Breast epithelium (tissue), 4 donors: Measurements from ENCODE around the gene SRP68. TPM values are rescaled to one million over a fixed set of nuclear protein-coding genes. Genes with fewer than 3 reads are reported as not detected.

Experiments used
- DNase-seq, 2 donors: peaks; one replicate each; pipeline ENCODE4 v3.0.0-alpha.2; 2019; ENCODE audit warnings: low spot score in 2 of 2
- H3K27ac ChIP-seq, 2 donors: fragments of 200-600 bp; sonication (generic) in 1 of 2; one replicate each; pipeline ENCODE4 v1.5.1; 2016 to 2019; ENCODE audit warnings: mild to moderate bottlenecking in 1 of 2
- H3K27me3 ChIP-seq, 2 donors: fragments of 200-600 bp; sonication (generic) in 1 of 2; one replicate each; pipeline versions ENCODE4 v1.5.1 to v1.6.0; 2017 to 2019; ENCODE audit warnings: control low read depth in 1 of 2, mild to moderate bottlenecking in 1 of 2
- H3K36me3 ChIP-seq: fragments of 200-600 bp; one replicate; pipeline ENCODE4 v1.5.1; 2019
- H3K4me1 ChIP-seq, 2 donors: fragments of 200-600 bp; sonication (generic); one replicate each; pipeline ENCODE4 v1.5.1; 2016 to 2019; ENCODE audit warnings: control low read depth in 1 of 2
- H3K4me3 ChIP-seq, 3 donors: fragments of 200-600 bp; sonication (generic); 1 replicate in 2 of 3; 2 replicates in 1 of 3; pipeline ENCODE4 v1.5.1; 2016 to 2019; ENCODE audit warnings: mild to moderate bottlenecking in 3 of 3, moderate library complexity in 2 of 3
- H3K9me3 ChIP-seq, 2 donors: fragments of 200-600 bp; sonication (generic) in 1 of 2; one replicate each; pipeline ENCODE4 v1.5.1; 2016 to 2019; ENCODE audit warnings: control low read depth in 1 of 2
- POLR2A ChIP-seq: fragments of 450-650 bp; IDR thresholded peaks from one replicate; pipeline ENCODE4 v1.6.1; 2016; ENCODE audit warnings: antibody characterized with exemption, mild to moderate bottlenecking, moderate library complexity
- POLR2AphosphoS5 ChIP-seq, 3 donors: sonication (generic); formaldehyde crosslinking; IDR thresholded peaks; one replicate each; pipeline ENCODE4 v1.6.1; 2017; ENCODE audit warnings: antibody characterized with exemption in 3 of 3
- intact Hi-C: fragments of 100-400 bp; cut with DNase I; formaldehyde crosslinking; loops from one replicate; pipeline ENCODE4 v1.15.1; 2023; ENCODE audit warnings: low total_unique reads
- total RNA-seq, 3 donors: library from RNA; depleted of rRNA; stranded (reverse); fragments of >200 nt; gene quantifications; one replicate each; pipeline ENCODE4 v1.1.0, GENCODE V29; 2016
- TF ChIP-seq, protein P1 (sequence below), 3 donors: fragments of 450-650 bp; IDR thresholded peaks; one replicate each; pipeline ENCODE4 v1.5.1; 2016 to 2017; ENCODE audit warnings: antibody characterized with exemption in 3 of 3, mild to moderate bottlenecking in 3 of 3, moderate library complexity in 3 of 3

The SRP68 gene
- total RNA-seq, 3 donors from 2014 or later, result 41.3 to 49.6 (median 48.3) TPM

- Histone ChIP-seq H3K9me3 (no peaks in the 10 kb centered on the region), H3K27me3 (no peaks in the 10 kb centered on the region), H3K27ac (no peak overlapping the region), H3K36me3 (no peaks in the 10 kb centered on the region), H3K4me3 (no peak overlapping the region), H3K4me1 (peaks cover 0 to under 1% of the 10 kb centered on the region in 2 donors)
- TF ChIP-seq, protein P1, sequence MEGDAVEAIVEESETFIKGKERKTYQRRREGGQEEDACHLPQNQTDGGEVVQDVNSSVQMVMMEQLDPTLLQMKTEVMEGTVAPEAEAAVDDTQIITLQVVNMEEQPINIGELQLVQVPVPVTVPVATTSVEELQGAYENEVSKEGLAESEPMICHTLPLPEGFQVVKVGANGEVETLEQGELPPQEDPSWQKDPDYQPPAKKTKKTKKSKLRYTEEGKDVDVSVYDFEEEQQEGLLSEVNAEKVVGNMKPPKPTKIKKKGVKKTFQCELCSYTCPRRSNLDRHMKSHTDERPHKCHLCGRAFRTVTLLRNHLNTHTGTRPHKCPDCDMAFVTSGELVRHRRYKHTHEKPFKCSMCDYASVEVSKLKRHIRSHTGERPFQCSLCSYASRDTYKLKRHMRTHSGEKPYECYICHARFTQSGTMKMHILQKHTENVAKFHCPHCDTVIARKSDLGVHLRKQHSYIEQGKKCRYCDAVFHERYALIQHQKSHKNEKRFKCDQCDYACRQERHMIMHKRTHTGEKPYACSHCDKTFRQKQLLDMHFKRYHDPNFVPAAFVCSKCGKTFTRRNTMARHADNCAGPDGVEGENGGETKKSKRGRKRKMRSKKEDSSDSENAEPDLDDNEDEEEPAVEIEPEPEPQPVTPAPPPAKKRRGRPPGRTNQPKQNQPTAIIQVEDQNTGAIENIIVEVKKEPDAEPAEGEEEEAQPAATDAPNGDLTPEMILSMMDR (IDR thresholded peaks at IDR 0.05), result no peak
- TF ChIP-seq POLR2AphosphoS5 (IDR thresholded peaks at IDR 0.05) (no peak), POLR2A (no peak)
- intact Hi-C loops, result no loop called here
- DNase-seq, result no peak
Measured at GRCh38 chr17:76002100-76002499, 70.2 kb downstream of the SRP68 start.

DNA sequence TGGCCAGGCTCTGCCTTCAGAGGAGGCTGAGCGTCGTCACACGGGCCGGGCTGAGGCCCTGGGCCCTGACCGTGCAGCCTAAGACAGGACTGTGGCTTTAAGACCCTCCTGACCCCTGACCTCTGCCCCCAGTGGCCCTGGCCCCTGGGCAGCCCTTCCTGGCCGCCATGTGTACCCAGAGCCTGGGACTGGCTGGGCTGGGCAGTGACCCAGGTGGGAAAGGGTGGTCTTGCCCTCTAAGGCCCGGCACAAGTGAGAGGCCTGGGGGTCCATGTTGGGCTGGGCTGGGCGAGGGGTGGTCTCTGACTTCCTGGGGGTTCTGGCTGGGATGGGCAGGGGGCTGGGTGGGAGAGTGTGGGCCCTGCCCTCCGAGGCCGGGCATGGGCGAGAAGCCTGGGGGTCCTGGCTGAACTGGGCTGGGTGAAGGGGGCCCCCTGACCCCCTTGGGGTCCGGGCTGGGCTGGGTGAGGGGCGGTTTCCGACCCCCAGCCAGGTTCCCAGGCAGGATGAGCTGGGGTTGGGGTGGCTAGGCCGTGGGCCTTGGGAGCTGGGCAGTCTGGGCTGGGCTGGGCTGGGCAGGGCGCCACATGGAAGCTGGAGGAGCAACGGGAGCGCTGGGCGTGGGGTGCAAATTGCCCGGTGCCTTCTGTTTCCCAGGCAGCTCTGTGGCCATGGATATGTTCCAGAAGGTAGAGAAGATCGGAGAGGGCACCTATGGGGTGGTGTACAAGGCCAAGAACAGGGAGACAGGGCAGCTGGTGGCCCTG is 71.4 kb downstream of the SRP68 start, which contains the start of gene CDK3:
Gene CDK3 (plus strand): TSS at position 101 of the 767 bp plus-strand sequence. CDS start 571 bp downstream, at position 672.
- H3K4me1 ChIP-seq, result peaks cover 0 to 3% of the 10 kb centered on the region in 2 donors
- no peaks in the 10 kb centered on the region for H3K36me3 ChIP-seq
- TF ChIP-seq POLR2AphosphoS5 (IDR thresholded peaks at IDR 0.05), result no peak
- TF ChIP-seq POLR2A, result no peak
- TF ChIP-seq, protein P1 (IDR thresholded peaks at IDR 0.05), result no peak
- no peaks in the 10 kb centered on the region for H3K27me3 ChIP-seq
- no peak for DNase-seq
- H3K9me3 ChIP-seq, result no peaks in the 10 kb centered on the region
- H3K4me3 ChIP-seq, result no peak within 1 kb of the TSS
- intact Hi-C loops, result no loop called here
- no peak within 1 kb of the TSS for H3K27ac ChIP-seq

DNA sequence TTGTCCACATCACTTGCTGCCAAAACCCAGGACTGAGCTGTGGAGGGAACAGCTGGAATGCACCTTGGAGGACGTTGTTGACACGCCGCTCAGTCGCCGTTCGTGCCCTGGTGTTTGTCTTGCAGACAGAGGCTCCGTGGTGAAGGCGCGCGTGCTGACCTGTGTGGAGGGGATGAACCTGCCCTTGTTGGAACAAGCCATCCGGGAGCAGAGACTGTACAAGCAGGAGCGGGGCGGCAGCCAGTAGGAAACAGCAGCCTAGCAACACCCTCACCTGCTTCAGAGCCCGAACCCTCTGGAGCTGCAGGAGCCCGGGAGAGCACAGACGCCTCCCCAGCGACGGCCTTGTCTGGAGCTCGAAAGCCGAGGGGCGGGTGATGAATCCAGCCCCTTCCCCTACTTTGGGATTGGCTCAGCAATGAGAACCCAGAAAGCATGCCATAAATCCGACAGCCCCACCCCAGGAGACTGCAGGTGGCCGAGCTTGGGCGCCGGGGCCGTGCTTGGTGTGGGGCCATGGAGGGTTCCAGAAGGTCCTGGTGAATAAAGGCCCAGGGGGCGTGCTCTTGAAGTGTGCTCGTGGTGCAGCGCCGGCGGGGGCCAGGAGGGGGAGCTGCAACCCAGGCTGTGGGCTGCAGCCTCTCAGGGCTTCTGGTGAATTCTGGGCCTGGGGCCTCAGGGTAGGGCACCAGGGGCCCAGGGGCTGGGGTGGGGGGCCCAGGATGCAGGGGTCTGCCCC is 72.1 kb downstream of the SRP68 start:
- Histone ChIP-seq H3K27me3 (no peaks in the 10 kb centered on the region), H3K36me3 (no peaks in the 10 kb centered on the region), H3K9me3 (no peaks in the 10 kb centered on the region), H3K27ac (no peak overlapping the region), H3K4me1 (peaks cover 0 to 3% of the 10 kb centered on the region in 2 donors), H3K4me3 (no peak overlapping the region)
- intact Hi-C loops, result no loop called here
- TF ChIP-seq POLR2A (no peak), POLR2AphosphoS5 (IDR thresholded peaks at IDR 0.05) (no peak)
- TF ChIP-seq, protein P1 (IDR thresholded peaks at IDR 0.05), result peak in 2 of 3 donors; percentile 31 to 40
- no peak for DNase-seq

- no peak overlapping the region for H3K27ac ChIP-seq
- no peaks in the 10 kb centered on the region for H3K9me3 ChIP-seq
- H3K36me3 ChIP-seq, result no peaks in the 10 kb centered on the region
- H3K27me3 ChIP-seq, result no peaks in the 10 kb centered on the region
- intact Hi-C loops, result loop anchor here (2.0 kb wide), 1 partner anchor 244 kb away; no protein-coding TSS in a partner anchor
- no peak overlapping the region for H3K4me3 ChIP-seq
- no peak for DNase-seq
- TF ChIP-seq POLR2AphosphoS5 (IDR thresholded peaks at IDR 0.05) (no peak), POLR2A (no peak)
- TF ChIP-seq, protein P1 (IDR thresholded peaks at IDR 0.05), result no peak
- H3K4me1 ChIP-seq, result peaks cover 0 to 3% of the 10 kb centered on the region in 2 donors
Measured at GRCh38 chr17:75998327-75998795, 74.0 kb downstream of the SRP68 start.
